ENCODE results near the gene EPHB1. TPM values are rescaled to one million over a fixed set of nuclear protein-coding genes. Genes with fewer than 3 reads are reported as not detected.

Gene EPHB1
- total RNA-seq, 1 experiment from 2014 or later, result 0.73 TPM

DNA sequence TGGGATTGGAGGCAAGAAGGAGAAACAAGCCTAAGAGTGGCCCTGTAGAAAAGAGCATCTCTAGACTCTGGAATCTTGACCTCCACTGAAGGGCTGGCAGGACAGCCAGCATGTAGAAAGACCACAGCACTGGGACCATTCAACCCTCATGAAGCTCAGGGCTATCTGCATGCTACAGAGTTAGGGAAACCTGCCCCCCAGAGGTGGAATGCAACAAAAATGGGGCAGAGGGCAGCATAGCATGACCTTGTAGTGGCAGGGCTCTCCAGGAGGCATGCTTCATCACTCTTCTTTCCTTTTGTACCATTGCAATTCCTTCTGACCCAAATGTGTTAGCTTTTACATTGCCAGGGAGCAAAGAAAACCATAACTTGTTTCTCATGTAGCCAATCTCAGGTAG is 445.4 kb downstream of the EPHB1 start:
- H3K4me1 Mint-ChIP-seq (ENCODE audit: low read depth, unreplicated experiment), result no peaks in the 10 kb centered on the region
- no TSS peak for BruUV-seq (replicated peaks)
- intact Hi-C loops (cut with micrococcal nuclease; ENCODE audit: unreplicated experiment), result loop anchor here (5.0 kb wide), 1 partner anchor 448 kb away; no protein-coding TSS in a partner anchor
- H3K9me3 Mint-ChIP-seq (ENCODE audit: low read depth, unreplicated experiment), result peaks cover 2% of the 10 kb centered on the region
- TF ChIP-seq, protein P1, sequence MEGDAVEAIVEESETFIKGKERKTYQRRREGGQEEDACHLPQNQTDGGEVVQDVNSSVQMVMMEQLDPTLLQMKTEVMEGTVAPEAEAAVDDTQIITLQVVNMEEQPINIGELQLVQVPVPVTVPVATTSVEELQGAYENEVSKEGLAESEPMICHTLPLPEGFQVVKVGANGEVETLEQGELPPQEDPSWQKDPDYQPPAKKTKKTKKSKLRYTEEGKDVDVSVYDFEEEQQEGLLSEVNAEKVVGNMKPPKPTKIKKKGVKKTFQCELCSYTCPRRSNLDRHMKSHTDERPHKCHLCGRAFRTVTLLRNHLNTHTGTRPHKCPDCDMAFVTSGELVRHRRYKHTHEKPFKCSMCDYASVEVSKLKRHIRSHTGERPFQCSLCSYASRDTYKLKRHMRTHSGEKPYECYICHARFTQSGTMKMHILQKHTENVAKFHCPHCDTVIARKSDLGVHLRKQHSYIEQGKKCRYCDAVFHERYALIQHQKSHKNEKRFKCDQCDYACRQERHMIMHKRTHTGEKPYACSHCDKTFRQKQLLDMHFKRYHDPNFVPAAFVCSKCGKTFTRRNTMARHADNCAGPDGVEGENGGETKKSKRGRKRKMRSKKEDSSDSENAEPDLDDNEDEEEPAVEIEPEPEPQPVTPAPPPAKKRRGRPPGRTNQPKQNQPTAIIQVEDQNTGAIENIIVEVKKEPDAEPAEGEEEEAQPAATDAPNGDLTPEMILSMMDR (IDR thresholded peaks at IDR 0.05; ENCODE audit: unreplicated experiment), result no peak
- no peak for DNase-seq
- CTCF ChIA-PET, result interaction anchor here (2.0 kb wide), 1 partner anchor 446 kb away, joined by 6 read pairs; the partner anchor contains the start of gene EPHB1
- H3K4me3 Mint-ChIP-seq (ENCODE audit: low read depth, unreplicated experiment), result no peak overlapping the region
- no peak overlapping the region for H3K27ac Mint-ChIP-seq (ENCODE audit: unreplicated experiment)
- H3K27me3 Mint-ChIP-seq (ENCODE audit: unreplicated experiment), result peaks cover 13% of the 10 kb centered on the region
- no peaks in the 10 kb centered on the region for H3K36me3 Mint-ChIP-seq (ENCODE audit: insufficient read depth, unreplicated experiment)

DNA sequence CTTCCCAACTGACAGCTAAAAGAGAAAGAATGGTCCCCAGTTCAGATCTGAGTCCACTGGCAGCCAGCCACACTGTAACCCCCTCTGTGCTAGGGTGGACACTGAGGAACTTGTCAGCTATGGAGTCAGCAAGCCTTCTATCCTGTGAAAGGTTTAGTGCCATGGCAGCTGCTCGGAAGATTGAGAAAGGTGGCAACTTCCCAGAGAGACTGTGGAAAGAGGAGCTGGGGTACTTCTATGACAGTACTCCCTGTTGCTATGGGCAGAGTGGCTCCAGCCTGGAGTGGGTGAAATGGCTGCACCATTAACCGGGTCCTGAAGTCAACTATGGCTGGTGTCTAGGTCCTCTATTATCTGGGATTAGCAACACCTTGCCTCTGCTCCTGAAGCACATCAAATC is 447.2 kb downstream of the EPHB1 start:
- BruUV-seq (replicated peaks), result no TSS peak
- no peaks in the 10 kb centered on the region for H3K36me3 Mint-ChIP-seq (ENCODE audit: insufficient read depth, unreplicated experiment)
- H3K4me3 Mint-ChIP-seq (ENCODE audit: low read depth, unreplicated experiment), result no peak overlapping the region
- H3K4me1 Mint-ChIP-seq (ENCODE audit: low read depth, unreplicated experiment), result no peaks in the 10 kb centered on the region
- no peak for DNase-seq
- no peak overlapping the region for H3K27ac Mint-ChIP-seq (ENCODE audit: unreplicated experiment)
- H3K9me3 Mint-ChIP-seq (ENCODE audit: low read depth, unreplicated experiment), result peaks cover 2% of the 10 kb centered on the region
- CTCF ChIA-PET, result no interaction called here
- intact Hi-C loops (cut with micrococcal nuclease; ENCODE audit: unreplicated experiment), result loop anchor here (5.0 kb wide), 1 partner anchor 450 kb away; no protein-coding TSS in a partner anchor
- peaks cover 13% of the 10 kb centered on the region for H3K27me3 Mint-ChIP-seq (ENCODE audit: unreplicated experiment)
- TF ChIP-seq, protein P1 (IDR thresholded peaks at IDR 0.05; ENCODE audit: unreplicated experiment), result no peak

DNA sequence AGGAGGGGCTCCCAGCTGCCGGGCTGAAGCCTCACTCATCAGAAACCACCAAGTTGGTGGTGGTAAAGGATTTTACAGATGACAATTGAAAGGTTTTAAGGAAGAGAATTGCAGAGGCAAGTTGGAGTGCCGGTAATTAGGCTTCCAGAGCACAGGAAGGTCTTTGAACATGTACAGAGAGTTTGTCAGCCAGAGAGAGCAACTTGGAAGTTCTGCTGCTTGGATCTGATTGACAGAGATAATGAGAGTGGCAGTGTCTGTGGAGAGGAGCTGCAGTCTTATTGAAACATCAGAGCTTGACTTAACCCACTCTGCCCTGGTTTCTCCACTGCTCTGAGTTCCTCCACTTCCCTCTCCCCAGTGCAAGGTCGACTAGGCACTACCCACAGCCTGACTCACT is 448.6 kb downstream of the EPHB1 start:
- Mint-ChIP-seq H3K9me3 (ENCODE audit: low read depth, unreplicated experiment) (peaks cover 5% of the 10 kb centered on the region), H3K4me3 (ENCODE audit: low read depth, unreplicated experiment) (no peak overlapping the region), H3K27me3 (ENCODE audit: unreplicated experiment) (peaks cover 6% of the 10 kb centered on the region), H3K36me3 (ENCODE audit: insufficient read depth, unreplicated experiment) (no peaks in the 10 kb centered on the region), H3K4me1 (ENCODE audit: low read depth, unreplicated experiment) (no peaks in the 10 kb centered on the region), H3K27ac (ENCODE audit: unreplicated experiment) (no peak overlapping the region)
- intact Hi-C loops (cut with micrococcal nuclease; ENCODE audit: unreplicated experiment), result loop anchor here (5.0 kb wide), 1 partner anchor 451 kb away; no protein-coding TSS in a partner anchor
- CTCF ChIA-PET, result no interaction called here
- DNase-seq, result no peak
- BruUV-seq (replicated peaks), result no TSS peak
- TF ChIP-seq, protein P1 (IDR thresholded peaks at IDR 0.05; ENCODE audit: unreplicated experiment), result no peak

DNA sequence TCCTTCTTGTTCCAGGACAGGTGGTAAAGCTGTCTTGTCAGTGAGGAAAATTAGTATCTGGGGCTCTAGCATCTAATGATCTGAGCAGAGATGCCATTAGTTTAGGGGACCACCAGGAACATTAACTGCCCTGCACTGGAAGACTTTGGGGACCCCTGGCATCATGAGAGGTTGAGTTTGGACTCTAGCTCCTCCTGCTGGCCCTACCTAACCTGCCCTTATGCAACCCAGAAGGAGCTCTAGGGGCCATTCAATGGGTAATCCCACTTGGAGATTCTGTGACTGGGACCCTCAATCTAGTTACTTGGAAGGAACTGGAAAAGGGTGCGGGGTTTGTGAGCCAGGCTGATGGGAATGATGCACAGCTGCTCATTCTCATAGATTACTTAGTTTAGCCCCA is 451.0 kb downstream of the EPHB1 start:
- DNase-seq, result no peak
- H3K4me1 Mint-ChIP-seq (ENCODE audit: low read depth, unreplicated experiment), result no peaks in the 10 kb centered on the region
- TF ChIP-seq, protein P1 (IDR thresholded peaks at IDR 0.05; ENCODE audit: unreplicated experiment), result no peak
- BruUV-seq (replicated peaks), result no TSS peak
- peaks cover 4% of the 10 kb centered on the region for H3K9me3 Mint-ChIP-seq (ENCODE audit: low read depth, unreplicated experiment)
- H3K36me3 Mint-ChIP-seq (ENCODE audit: insufficient read depth, unreplicated experiment), result no peaks in the 10 kb centered on the region
- H3K4me3 Mint-ChIP-seq (ENCODE audit: low read depth, unreplicated experiment), result no peak overlapping the region
- H3K27ac Mint-ChIP-seq (ENCODE audit: unreplicated experiment), result no peak overlapping the region
- intact Hi-C loops (cut with micrococcal nuclease; ENCODE audit: unreplicated experiment), result no loop called here
- H3K27me3 Mint-ChIP-seq (ENCODE audit: unreplicated experiment), result no peaks in the 10 kb centered on the region
- CTCF ChIA-PET, result interaction anchor here (0.7 kb wide), 1 partner anchor 17 kb away, joined by 3 read pairs; no protein-coding TSS in a partner anchor

Measured in Calu3 (cell line).